Left ventricle myocardium inferior (tissue), 1 donor: ENCODE results near the gene TOMM7. TPM values are rescaled to one million over a fixed set of nuclear protein-coding genes. Genes with fewer than 3 reads are reported as not detected.
A peak's percentile ranks its signal among the peaks of the same experiment; 100 is the strongest.

Experiments
- DNase-seq: peaks from one replicate; pipeline ENCODE4 v3.0.0-alpha.2; 2020
- H3K27ac ChIP-seq: fragments of 200-600 bp; replicated peaks from 2 replicates; pipeline ENCODE4 v1.8.0; 2021
- H3K27me3 ChIP-seq: fragments of 200-600 bp; 2 replicates; pipeline ENCODE4 v1.8.0; 2021; ENCODE audit warnings: low read depth
- H3K36me3 ChIP-seq: fragments of 200-600 bp; 2 replicates; pipeline ENCODE4 v1.8.0; 2021
- H3K4me1 ChIP-seq: fragments of 200-600 bp; 2 replicates; pipeline ENCODE4 v1.8.0; 2021
- H3K4me3 ChIP-seq: fragments of 200-600 bp; 2 replicates; pipeline ENCODE4 v1.8.0; 2021; ENCODE audit warnings: mild to moderate bottlenecking, moderate library complexity
- H3K9me3 ChIP-seq: fragments of 200-600 bp; replicated peaks from 2 replicates; pipeline ENCODE4 v1.8.0; 2021
- intact Hi-C: fragments of 100-400 bp; cut with micrococcal nuclease; formaldehyde crosslinking; loops from one replicate; pipeline ENCODE4 v1.11.0; 2022
- total RNA-seq: library from RNA; stranded (reverse); fragmentation: NEBNext Ultra II Directional; extraction: Animal tissue kit (Norgen Biotek cat#: 25700); gene quantifications from one replicate; pipeline ENCODE4 v1.2.1, GENCODE V29; 2021
- TF ChIP-seq, protein P1 (sequence below): fragments of 200-600 bp; IDR thresholded peaks from 2 replicates; pipeline ENCODE4 v1.8.0; 2021; ENCODE audit warnings: antibody characterized with exemption, mild to moderate bottlenecking, borderline replicate concordance
- donor health status: DM: no; HTN: yes; CAD: no; lungs with severe emphysema.

Gene TOMM7
- total RNA-seq, 1 donor from 2014 or later: 563 TPM

- Histone ChIP-seq H3K4me1 (peaks cover 7% of the 10 kb centered on the region), H3K36me3 (no peaks in the 10 kb centered on the region), H3K27ac (no peak overlapping the region), H3K27me3 (no peaks in the 10 kb centered on the region), H3K9me3 (no peaks in the 10 kb centered on the region), H3K4me3 (no peak overlapping the region)
- TF ChIP-seq, protein P1, sequence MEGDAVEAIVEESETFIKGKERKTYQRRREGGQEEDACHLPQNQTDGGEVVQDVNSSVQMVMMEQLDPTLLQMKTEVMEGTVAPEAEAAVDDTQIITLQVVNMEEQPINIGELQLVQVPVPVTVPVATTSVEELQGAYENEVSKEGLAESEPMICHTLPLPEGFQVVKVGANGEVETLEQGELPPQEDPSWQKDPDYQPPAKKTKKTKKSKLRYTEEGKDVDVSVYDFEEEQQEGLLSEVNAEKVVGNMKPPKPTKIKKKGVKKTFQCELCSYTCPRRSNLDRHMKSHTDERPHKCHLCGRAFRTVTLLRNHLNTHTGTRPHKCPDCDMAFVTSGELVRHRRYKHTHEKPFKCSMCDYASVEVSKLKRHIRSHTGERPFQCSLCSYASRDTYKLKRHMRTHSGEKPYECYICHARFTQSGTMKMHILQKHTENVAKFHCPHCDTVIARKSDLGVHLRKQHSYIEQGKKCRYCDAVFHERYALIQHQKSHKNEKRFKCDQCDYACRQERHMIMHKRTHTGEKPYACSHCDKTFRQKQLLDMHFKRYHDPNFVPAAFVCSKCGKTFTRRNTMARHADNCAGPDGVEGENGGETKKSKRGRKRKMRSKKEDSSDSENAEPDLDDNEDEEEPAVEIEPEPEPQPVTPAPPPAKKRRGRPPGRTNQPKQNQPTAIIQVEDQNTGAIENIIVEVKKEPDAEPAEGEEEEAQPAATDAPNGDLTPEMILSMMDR: no peak
- intact Hi-C loops: no loop called here
- no peak for DNase-seq
Measured at GRCh38 chr7:22827563-22827962, 4.9 kb upstream of the TOMM7 start.

DNA sequence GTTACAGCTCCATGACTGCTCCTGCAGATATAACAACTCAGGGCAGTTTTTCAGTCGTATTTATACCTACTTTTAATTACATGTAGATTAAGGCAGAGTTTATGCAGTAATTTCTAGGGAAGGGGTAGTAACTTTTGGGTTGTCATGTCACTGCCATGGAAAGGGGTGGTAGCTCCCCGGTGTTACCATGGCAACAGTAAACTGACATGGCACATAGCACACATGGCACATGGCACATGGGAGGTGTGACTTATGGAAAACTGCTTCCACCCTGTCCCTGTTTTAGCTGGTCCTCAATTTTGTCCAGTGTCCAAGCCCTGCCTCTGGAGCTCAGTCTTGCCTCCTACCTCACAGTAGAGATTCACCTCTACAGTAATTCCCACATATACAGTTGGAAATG, 3.9 kb upstream of the TOMM7 start:
- intact Hi-C loops: no loop called here
- peaks cover 15% of the 10 kb centered on the region for H3K4me1 ChIP-seq

GRCh38 chr7:22824760-22825159, 2.1 kb upstream of the TOMM7 start:
- intact Hi-C loops: no loop called here
- no peaks in the 10 kb centered on the region for H3K9me3 ChIP-seq
- H3K4me1 ChIP-seq: peaks cover 33% of the 10 kb centered on the region
- no peak for DNase-seq
- H3K4me3 ChIP-seq: no peak overlapping the region
- TF ChIP-seq, protein P1: no peak
- H3K27ac ChIP-seq: no peak overlapping the region
- H3K36me3 ChIP-seq: no peaks in the 10 kb centered on the region
- no peaks in the 10 kb centered on the region for H3K27me3 ChIP-seq

More for the DNA sequence above, 3.9 kb upstream of the TOMM7 start:
- DNase-seq: no peak
- no peak overlapping the region for H3K27ac ChIP-seq
- no peaks in the 10 kb centered on the region for H3K9me3 ChIP-seq
- TF ChIP-seq, protein P1: no peak
- H3K27me3 ChIP-seq: no peaks in the 10 kb centered on the region
- H3K4me3 ChIP-seq: no peak overlapping the region
- no peaks in the 10 kb centered on the region for H3K36me3 ChIP-seq

- TF ChIP-seq, protein P1: no peak
- no peak for DNase-seq
- H3K27ac ChIP-seq: peak overlapping the region; percentile 87
- intact Hi-C loops: no loop called here
- H3K4me3 ChIP-seq: peak overlapping the region; percentile 92
- H3K4me1 ChIP-seq: peaks cover 49% of the 10 kb centered on the region
- H3K36me3 ChIP-seq: no peaks in the 10 kb centered on the region
- H3K27me3 ChIP-seq: no peaks in the 10 kb centered on the region
- H3K9me3 ChIP-seq: no peaks in the 10 kb centered on the region
Measured at GRCh38 chr7:22823142-22823497, 471 bp upstream of the TOMM7 start.

DNA sequence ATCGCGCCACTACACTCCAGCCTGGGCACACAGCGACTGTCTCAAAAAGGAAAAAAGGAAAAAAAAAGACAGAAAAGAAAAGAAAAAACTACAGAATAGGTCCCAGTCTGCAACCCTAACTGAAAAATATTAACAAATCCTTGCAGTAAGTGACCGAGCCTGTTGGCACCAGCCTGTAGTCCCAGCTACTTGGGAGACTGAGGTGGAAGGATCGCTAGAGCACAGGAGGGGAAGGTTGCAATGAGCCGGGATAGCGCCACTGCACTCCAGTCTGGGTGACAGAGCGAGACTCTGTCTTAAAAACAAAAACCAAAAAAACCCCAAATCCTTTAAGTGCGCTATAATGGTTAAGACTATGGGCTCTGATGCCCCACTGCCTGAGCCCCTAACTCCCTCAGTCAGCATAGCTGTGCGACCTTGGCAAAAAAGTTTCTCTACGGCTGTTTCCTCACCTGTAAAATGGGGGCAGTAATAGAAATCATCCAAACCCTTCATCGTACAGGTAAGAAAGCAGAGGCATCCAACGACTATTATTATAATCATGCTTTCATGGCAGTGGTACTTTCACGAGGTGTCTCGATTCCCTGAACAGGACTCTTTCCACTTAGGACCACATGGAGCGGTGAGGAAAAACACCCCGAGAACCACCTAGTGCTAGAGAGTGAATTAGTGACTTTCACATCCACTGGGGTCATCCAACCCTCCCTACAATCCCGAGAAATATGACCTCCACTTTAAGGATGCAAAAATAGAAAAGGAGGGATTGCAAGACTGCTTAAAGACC, 755 bp downstream of the TOMM7 start:
- TF ChIP-seq, protein P1: no peak
- DNase-seq: no peak
- Histone ChIP-seq H3K36me3 (peaks cover 12% of the 10 kb centered on the region), H3K27ac (peak overlapping the region; percentile 87), H3K27me3 (no peaks in the 10 kb centered on the region), H3K4me3 (peak overlapping the region; percentile 92), H3K4me1 (peaks cover 50% of the 10 kb centered on the region), H3K9me3 (no peaks in the 10 kb centered on the region)
- intact Hi-C loops: no loop called here
